LNCaP clone FGC (cell line): ENCODE data around the gene FAM171A2.

Experiments
- DNase-seq: peaks from one replicate; pipeline ENCODE4 v3.0.0-alpha.2; 2011; ENCODE audit warnings: low read depth
- H3K4me3 ChIP-seq: 2 replicates; pipeline ENCODE4 v1.5.1; 2011; ENCODE audit warnings: mild to moderate bottlenecking, low read depth, low read length, control low read depth
- CTCF ChIP-seq: IDR thresholded peaks from 2 replicates; pipeline ENCODE4 v1.5.1; 2012; ENCODE audit warnings: mild to moderate bottlenecking; ENCODE audit not compliant: control insufficient read depth, insufficient read depth; ENCODE audit errors: extremely low read depth

FAM171A2 gene

DNA sequence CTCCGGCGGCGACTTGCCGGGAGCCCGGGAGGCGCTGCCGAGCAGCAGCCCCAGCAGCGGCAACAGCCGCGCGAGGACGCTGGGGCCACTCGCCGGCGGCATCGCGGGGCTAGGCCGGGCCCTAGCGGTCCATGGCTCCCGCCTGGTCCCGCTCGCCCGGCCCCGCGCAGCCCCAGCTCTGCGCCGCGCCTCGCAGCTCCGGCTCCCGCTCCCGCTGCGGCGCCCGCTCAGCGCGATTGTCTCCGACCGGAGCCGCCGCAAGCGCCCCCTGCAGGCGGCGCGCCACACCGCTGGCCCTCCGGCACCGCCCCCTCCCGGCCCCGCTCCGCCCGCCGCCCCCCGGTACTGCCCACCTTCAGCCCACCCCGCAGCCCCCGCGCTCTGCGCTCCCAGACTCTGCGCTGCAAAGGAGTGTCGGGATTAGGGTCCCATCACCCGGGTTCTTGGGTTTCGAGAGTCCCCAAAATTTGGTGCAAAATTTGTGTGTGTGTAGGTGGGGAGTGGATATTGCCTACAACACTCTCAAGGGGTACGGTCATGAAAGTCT lies at the start of gene FAM171A2:
TSS of gene FAM171A2 (minus strand) at position 241 of the 547 bp plus-strand sequence. CDS start at position 102, 139 bp downstream.
- DNase-seq: no peak
- peak; percentile 67 for TF ChIP-seq CTCF
- H3K4me3 ChIP-seq: peak within 1 kb of the TSS; percentile 59

GRCh38 chr17:44409309-44410028 lies 45.8 kb upstream of the FAM171A2 start:
- DNase-seq: no peak
- no peak for TF ChIP-seq CTCF
- no peak overlapping the region for H3K4me3 ChIP-seq

DNA sequence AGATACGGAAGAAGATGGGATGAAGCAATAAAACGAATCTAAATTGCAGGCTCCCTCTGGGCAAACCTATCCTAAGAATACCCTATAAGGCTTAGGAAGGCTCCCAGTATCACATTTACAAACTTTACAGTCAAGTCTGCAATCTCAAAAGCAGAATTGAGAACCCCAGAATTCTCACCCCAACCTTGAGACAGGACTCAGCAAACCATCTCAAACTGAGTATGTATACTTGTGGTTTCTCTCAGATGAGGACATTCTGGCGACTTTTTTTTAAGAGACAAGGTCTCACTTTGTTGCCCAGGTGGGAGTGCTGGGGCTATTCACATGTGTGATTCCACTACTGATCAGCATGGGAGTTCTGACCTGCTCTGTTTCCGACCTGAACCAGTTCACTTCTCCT lies 45.1 kb upstream of the FAM171A2 start:
- no peak for TF ChIP-seq CTCF
- no peak overlapping the region for H3K4me3 ChIP-seq
- DNase-seq: no peak

- TF ChIP-seq CTCF: no peak
- no peak for DNase-seq
- H3K4me3 ChIP-seq: no peak overlapping the region
These were observed 39.0 kb upstream of the FAM171A2 start for GRCh38 chr17:44402564-44403172.

DNA sequence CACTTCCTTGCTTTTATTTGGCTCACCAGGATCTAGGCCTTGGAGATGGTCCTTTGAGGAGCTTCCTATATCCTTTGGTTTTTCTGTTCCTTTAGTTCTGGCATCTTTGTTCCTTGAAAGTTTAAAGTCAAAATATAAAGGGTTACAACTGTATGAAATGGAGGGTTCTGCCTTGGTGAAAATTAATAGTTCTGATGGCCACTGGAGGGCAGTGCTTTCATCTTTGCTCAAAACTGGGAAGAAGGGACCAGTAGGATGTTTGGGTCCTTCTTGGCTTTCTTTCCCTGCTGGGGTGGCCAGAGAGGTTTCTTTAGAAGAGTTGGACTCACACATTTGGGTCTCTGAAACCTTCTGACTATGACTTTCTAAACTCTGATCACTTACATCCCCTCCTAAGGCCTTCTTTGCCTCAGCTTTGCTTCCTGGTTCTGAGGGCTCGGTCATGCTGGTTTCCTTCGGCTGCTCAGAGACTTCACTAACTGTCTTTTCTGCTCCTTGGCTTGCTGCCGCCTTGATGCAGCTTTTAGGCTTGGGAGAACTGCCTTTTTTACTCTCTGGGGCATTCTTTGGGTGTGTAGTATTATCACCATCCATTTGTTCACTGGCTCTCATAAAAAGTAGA lies 36.7 kb upstream of the FAM171A2 start:
- peak; percentile 45 for TF ChIP-seq CTCF
- no peak overlapping the region for H3K4me3 ChIP-seq
- DNase-seq: no peak

GRCh38 chr17:44398692-44399691 lies 35.3 kb upstream of the FAM171A2 start:
- H3K4me3 ChIP-seq: no peak overlapping the region
- DNase-seq: no peak
- TF ChIP-seq CTCF: no peak
